Renal cortical epithelial cell (primary cell): Measurements from ENCODE around the gene HVCN1. TPM values are rescaled to one million over a fixed set of nuclear protein-coding genes. Genes with fewer than 3 reads are reported as not detected.

Source experiments
- DNase-seq: peaks from one replicate; pipeline ENCODE4 v3.0.0-alpha.2; 2011; ENCODE audit warnings: low read depth
- total RNA-seq: library from RNA; depleted of rRNA; stranded (reverse); fragments of >200 nt; gene quantifications from 2 replicates; pipeline ENCODE4 v1.2.3, GENCODE V29; 2014

Gene HVCN1
- total RNA-seq, 1 donor from 2014 or later, result 0.50 TPM

DNA sequence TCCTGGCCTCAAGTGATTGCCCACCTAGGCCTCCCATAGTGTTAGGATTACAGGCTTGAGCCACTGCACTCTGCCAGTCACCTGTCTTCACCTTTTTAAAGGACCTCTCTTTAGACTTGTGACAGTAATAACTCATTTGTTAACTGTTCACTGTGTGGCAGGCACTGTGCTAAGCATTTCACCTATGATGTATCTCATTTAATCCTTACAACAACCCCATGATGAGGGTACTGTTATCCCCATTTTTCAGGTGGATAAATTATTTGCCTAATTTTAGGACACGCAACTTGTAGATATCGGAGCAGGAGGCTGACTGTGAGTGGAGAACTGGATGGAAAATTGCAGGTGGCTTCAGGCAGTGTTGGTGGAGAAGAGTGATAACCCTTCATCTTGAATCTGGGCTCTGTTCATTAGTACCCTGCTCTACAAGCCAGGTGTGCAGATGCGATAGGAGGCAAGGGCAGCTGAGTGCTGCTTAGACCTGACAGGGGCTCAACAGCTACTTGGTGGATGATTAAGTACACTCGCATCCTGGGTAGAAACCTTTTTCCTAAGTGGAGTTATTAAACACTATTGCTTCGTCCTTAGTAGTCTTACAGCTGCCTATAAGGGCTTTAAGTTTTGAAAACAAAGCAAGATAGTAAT lies 72.3 kb downstream of the HVCN1 start:
- DNase-seq, result no peak

DNA sequence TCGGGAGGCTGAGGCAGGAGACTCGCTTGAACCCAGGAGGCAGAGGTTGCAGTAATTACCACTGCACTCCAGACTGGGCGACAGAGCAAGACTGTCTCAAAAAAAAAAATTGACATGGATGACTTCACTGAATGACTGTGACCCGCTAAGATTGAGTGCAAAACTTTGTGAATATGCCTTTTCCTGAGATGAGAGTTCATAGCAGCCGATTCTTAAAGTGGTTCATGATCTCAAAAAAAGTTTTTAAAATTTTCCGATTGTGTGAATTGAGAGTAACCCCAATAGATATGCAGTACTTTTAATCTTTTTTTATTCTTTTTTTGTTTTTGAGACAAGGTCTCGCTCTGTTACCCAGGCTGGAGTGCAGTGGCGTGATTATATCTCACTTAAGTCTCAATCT lies 73.7 kb downstream of the HVCN1 start:
- no peak for DNase-seq

DNA sequence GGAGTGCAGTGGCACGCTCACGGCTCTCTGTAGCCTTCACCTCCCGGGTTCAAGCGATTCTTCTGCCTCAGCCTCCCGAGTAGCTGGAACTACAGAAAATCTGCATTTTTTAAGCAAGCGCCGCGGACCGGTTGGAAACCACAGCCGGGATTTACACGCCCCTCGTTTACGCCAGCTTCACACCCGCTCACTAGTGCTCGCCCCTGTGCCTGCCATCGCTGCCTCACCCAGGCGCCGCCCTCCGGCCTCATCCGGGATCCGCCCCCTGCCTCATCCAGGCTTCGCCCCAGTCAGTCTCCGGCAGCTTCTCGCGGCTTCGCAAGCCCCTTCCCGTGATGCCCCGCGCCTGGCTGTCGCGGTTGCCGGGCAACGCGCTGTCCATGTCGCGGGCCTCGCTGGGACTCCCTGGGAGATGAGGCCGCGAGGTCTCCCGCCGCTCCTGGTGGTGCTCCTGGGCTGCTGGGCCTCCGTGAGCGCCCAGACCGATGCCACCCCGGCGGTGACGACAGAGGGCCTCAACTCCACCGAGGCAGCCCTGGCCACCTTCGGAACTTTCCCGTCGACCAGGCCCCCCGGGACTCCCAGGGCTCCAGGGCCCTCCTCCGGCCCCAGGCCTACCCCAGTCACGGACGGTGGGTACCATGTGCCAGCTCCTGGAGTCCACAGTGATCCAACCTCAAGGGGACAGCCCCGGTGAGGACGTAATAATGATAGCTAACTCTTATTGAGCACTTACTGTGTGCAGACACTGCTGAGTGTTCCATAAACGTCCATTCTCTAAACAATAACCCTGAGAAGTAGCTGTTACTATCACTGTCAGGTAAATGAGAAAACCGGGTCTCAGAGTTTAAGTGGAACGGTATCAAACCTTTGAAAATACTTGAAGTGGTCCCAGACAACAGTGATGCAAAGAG lies 74.9 kb downstream of the HVCN1 start, which contains the start of gene TCTN1:
Gene TCTN1, plus strand, starts transcription at position 359 of the 914 bp plus-strand sequence. Its CDS starts 54 bp downstream, at position 413.
- DNase-seq, result peak; percentile 87

DNA sequence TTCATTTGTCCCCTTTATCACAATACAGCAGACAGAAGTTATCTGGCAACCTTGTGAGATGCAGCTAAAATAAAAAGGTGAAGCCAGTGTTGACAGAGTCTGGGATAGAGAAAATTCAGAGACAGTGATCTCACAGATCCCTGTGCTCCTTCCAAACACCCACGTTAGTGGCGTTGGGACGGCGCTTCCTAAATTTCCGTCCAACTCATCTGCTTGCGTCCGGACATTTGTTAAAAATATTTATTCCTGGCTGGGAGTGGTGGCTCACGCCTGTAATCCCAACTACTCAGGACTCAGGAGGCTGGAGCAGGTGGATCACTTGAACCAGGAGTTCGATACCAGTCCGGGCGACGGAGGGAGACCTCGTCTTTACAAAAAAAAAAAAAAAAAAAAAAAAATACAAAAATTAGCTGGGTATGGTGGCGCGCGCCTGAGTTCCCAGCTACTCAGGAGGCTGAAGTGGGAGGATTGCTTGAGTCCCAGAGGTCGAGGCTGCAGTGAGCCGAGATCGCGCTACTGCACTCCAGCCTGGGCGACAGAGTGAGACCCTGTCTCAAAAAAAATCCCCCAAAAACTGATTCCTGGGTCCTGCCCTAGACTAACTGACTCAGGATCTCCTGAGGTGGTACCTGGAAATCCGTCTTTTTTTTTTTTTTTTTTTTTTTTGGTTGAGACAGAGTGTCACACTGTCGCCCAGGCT lies 75.7 kb downstream of the HVCN1 start:
- DNase-seq, result no peak

DNA sequence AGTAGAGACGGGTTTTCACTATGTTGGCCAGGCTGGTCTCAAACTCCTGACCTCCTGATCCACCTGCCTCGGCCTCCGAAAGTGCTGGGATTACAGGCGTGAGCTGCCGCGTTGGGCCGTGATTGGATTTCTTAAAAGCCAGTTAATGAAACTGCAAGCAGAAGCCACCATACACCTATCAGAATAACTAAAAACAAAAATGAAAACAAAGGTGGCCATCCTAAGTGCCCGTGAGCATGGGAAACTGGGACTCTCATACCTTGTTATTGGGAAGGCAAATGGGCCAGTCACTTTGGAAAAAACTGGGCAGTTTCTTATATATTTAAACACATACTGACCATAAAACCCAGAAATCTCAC lies 82.7 kb downstream of the HVCN1 start:
- no peak for DNase-seq

DNA sequence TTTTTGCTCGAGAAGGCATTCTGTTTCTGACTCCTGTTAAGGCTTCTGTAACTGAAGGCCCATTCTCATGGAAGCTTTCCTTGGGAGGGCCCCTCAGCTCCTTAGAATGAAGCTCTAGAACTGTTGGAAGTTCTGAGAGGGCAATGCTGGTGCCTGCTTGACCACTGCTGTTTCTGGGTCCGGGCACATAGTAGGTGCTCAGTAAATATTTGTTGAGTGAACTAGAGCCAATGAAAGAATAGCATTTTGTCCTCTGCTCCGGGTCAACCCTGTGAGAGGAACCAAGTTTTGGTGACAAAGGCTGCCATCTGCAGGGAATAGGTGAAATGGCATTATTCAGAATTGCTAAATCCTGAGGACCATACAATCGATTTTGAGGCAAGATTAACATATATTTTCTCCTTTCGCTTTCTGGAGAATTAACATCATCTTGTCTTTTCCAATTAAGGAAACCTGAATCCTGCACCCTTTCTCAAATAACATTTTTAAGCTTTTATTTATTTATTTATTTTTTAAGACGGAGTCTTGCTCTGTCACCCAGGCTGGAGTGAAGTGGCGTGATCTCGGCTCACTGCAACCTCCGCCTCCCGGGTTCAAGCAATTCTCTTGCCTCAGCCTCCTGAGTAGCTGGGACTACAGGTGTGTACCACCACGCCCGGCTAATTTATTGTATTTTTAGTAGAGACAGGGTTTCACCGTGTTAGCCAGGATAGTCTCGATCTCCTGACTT lies 86.7 kb downstream of the HVCN1 start:
- DNase-seq, result peak; percentile 46

DNA sequence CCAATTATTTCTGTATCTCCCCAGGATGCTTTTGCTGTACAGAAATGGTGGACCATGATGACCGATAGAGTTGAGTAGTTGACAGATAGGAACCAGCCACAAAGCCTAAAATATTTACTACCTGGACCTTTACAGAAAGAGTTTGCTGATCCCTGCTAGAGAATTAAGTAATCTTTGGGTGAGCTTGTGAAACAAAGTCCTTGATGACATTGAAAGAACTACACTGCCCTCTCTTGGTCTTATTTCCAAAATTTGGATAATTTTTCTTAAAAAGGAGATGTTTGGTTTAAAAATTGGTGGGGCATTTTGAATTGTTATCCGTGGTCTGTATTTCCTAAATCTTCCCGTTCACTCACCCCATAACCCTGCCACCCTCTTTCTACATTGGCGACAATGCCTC lies 88.7 kb downstream of the HVCN1 start:
- DNase-seq, result peak; percentile 76

DNA sequence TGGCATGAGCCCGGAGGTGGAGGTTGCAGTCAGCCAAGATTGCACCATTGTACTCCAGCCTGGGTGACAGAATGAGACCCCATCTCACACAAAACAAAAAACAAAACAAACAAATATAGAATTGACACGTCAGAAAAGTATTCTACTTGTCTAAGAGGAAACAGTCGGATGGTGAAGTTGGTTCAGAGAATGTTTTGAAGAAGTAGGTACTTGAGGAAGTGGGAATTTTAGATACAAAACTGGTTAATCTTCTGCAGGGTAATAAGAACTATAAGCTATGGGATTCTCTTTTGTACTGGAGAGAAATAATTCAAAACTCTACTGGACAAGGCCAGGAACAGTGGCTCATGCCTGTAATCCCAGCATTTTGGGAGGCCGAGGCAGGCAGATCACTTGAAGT lies 89.6 kb downstream of the HVCN1 start:
- DNase-seq, result no peak

Other genes with a start within 250 kb of the HVCN1 start
- 367 and 745 TPM in 2 replicates for gene ARPC3, start 238.8 kb downstream of the HVCN1 start, total RNA-seq
- gene GPN3, start 220.9 kb downstream of the HVCN1 start, total RNA-seq, result 19.1 and 25.5 TPM in 2 replicates
- 6.4 and 8.2 TPM in 2 replicates for gene FAM216A, start 220.3 kb downstream of the HVCN1 start, total RNA-seq
- gene VPS29, start 187.0 kb downstream of the HVCN1 start, total RNA-seq, result 80.8 and 125 TPM in 2 replicates
- gene RAD9B, start 186.8 kb downstream of the HVCN1 start, total RNA-seq, result 0.52 and 0.89 TPM in 2 replicates
- gene PPTC7, start 105.8 kb downstream of the HVCN1 start, total RNA-seq, result 10.6 and 21.3 TPM in 2 replicates
- gene TCTN1, start 75.0 kb downstream of the HVCN1 start, total RNA-seq, result 11.8 and 56.2 TPM in 2 replicates
- 74.5 and 83.7 TPM in 2 replicates for gene PPP1CC, start 53.8 kb upstream of the HVCN1 start, total RNA-seq
- gene CCDC63, start 157.9 kb upstream of the HVCN1 start, total RNA-seq, result not detected in 2 replicates
- not detected in 2 replicates for gene MYL2, start 231.5 kb upstream of the HVCN1 start, total RNA-seq